Choroid plexus epithelial cell (primary cell): ENCODE results near the gene XRN2.

Experiments used
- DNase-seq: peaks from one replicate; pipeline ENCODE4 v3.0.0-alpha.2; 2010; ENCODE audit warnings: low read depth
- H3K4me3 ChIP-seq: 2 replicates; pipeline ENCODE4 v1.5.1; 2011; ENCODE audit warnings: low read depth, mild to moderate bottlenecking, control low read depth, low read length, moderate library complexity
- CTCF ChIP-seq: conservative IDR thresholded peaks from 2 replicates; pipeline ENCODE4 v1.5.1; 2011; ENCODE audit warnings: low read depth, mild to moderate bottlenecking, control low read depth, inconsistent platforms, low read length, moderate library complexity

Gene XRN2

GRCh38 chr20:21344206-21344900 lies 41.2 kb downstream of the XRN2 start:
- TF ChIP-seq CTCF, result no peak
- DNase-seq, result no peak
- H3K4me3 ChIP-seq, result no peak overlapping the region

DNA sequence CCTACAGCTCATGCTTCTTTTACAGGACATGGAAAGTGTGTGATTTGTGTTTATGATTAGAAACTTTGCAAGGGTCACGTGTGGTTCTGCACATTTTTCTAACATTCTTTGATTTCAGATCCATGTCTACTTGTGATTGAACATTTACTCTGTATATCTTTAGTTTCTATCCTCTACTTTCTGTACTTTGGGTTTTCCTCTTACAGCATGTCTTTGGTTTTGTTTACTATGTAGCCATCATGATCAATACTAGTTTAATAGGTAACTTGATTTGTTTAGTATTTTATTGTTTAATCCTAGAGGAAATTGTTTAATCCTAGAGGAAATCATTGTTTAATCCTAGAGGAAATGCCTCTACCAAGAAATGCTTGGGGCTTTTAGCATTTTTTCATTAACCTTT lies 41.8 kb downstream of the XRN2 start:
- no peak for DNase-seq
- no peak overlapping the region for H3K4me3 ChIP-seq
- no peak for TF ChIP-seq CTCF

- no peak overlapping the region for H3K4me3 ChIP-seq
- TF ChIP-seq CTCF, result peak; percentile 9
- DNase-seq, result peak; percentile 90
These were observed 49.6 kb downstream of the XRN2 start for GRCh38 chr20:21352703-21353102.

DNA sequence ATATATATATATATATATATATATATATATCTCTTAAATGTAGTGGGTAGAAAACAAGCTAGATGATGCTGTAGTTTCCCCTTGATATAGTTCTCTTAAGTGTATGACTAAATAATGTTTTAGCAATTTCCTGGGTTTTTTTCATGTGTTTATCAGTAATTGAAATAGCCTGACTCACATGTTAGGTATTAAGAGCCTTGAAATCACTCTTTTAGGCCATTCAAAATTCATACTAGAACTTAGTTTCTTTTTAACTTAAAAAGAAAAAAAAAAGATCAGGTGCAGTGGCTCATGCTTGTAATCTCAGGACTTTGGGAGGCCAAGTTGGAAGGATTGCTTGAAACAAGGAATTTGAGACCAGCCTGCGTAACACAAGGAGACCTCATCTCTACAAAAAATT lies 50.1 kb downstream of the XRN2 start:
- no peak overlapping the region for H3K4me3 ChIP-seq
- DNase-seq, result peak; percentile 68
- TF ChIP-seq CTCF, result no peak

DNA sequence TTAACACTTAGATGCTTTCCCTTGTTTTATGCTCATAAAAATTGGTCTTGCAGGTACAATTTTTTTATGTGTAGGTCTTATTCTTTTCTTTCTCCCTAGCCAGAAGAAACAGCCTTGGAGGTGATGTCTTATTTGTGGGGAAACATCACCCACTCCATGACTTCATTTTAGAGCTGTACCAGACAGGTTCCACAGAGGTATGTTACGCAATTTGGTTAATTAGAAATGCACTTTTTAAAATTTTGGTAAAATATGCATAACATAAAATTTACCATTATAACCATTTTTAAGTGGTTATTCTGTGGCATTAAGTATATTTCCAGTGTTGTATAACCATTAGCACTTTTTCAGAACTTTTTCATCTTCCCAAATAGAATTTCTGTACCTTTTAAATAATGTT lies 52.9 kb downstream of the XRN2 start:
- H3K4me3 ChIP-seq, result no peak overlapping the region
- TF ChIP-seq CTCF, result no peak
- DNase-seq, result no peak

DNA sequence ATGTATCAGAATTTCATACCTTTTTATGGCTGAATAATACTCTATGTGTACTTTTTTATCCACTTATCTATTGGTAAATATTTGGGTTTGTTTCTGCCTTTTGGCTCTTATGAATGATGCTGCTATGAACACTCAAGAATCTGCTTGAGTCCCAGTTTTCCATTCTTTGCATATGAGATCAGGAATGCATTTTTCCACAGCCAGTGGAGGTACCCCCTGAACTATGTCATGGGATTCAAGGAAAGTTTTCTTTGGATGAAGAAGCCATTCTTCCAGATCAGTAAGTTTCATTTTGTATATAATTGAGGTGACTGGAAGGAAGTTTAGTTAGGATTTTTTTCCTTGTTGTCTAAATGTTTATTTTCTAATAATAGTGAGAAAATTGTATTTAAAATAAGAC lies 53.3 kb downstream of the XRN2 start:
- no peak for TF ChIP-seq CTCF
- DNase-seq, result no peak

GRCh38 chr20:21357844-21358243 lies 54.7 kb downstream of the XRN2 start:
- DNase-seq, result peak; percentile 31
- H3K4me3 ChIP-seq, result no peak overlapping the region
- TF ChIP-seq CTCF, result no peak

More for the DNA sequence above, 53.3 kb downstream of the XRN2 start:
- no peak overlapping the region for H3K4me3 ChIP-seq
